GM23338 (cell line): ENCODE data around the gene SESN1. TPM values are rescaled to one million over a fixed set of nuclear protein-coding genes. Genes with fewer than 3 reads are reported as not detected.

Source experiments
- ATAC-seq: fragments of 200-7000 bp; cut with Tn5 transposase; 3 replicates; pipeline ENCODE4 v1.9.1; 2020
- DNase-seq: peaks from one replicate; pipeline ENCODE4 v3.0.0-alpha.2; 2015; ENCODE audit warnings: low spot score
- H2AFZ ChIP-seq: fragments of 200-600 bp; sonication (generic); 2 replicates; pipeline ENCODE4 v1.8.0; 2016; ENCODE audit warnings: antibody characterized with exemption, mild to moderate bottlenecking, moderate library complexity
- H3F3A ChIP-seq: fragments of 200-600 bp; sonication (generic); replicated peaks from 2 replicates; pipeline ENCODE4 v1.8.0; 2017; ENCODE audit warnings: antibody characterized with exemption, mixed run types, low read depth
- H3K27ac ChIP-seq: fragments of 200-600 bp; sonication (generic); 2 replicates; pipeline ENCODE4 v1.6.1; 2016; ENCODE audit warnings: low read depth
- H3K27me3 ChIP-seq: fragments of 200-600 bp; sonication (generic); 2 replicates; pipeline ENCODE4 v1.8.0; 2016; ENCODE audit warnings: mild to moderate bottlenecking, mixed run types, moderate library complexity; ENCODE audit not compliant: insufficient read depth
- H3K36me3 ChIP-seq: fragments of 200-600 bp; sonication (generic); 2 replicates; pipeline ENCODE4 v1.8.0; 2016; ENCODE audit warnings: mild to moderate bottlenecking; ENCODE audit not compliant: insufficient read depth
- H3K4me1 ChIP-seq: fragments of 200-600 bp; sonication (generic); 2 replicates; pipeline ENCODE4 v1.8.0; 2016; ENCODE audit warnings: mild to moderate bottlenecking, moderate library complexity; ENCODE audit not compliant: insufficient read depth
- H3K4me2 ChIP-seq: fragments of 200-600 bp; sonication (generic); 2 replicates; pipeline ENCODE4 v1.7.1; 2017; ENCODE audit warnings: mixed run types
- H3K4me3 ChIP-seq: fragments of 200-600 bp; sonication (generic); 2 replicates; pipeline ENCODE4 v1.6.1; 2016; ENCODE audit warnings: mixed run types
- H3K79me2 ChIP-seq: fragments of 200-600 bp; sonication (generic); replicated peaks from 2 replicates; pipeline ENCODE4 v1.8.0; 2017; ENCODE audit warnings: mild to moderate bottlenecking; ENCODE audit not compliant: insufficient read depth
- H3K9me2 ChIP-seq: fragments of 200-600 bp; sonication (generic); 2 replicates; pipeline ENCODE4 v1.8.0; 2017; ENCODE audit not compliant: insufficient read depth
- H4K20me1 ChIP-seq: fragments of 200-600 bp; sonication (generic); replicated peaks from 2 replicates; pipeline ENCODE4 v1.8.0; 2017; ENCODE audit warnings: mild to moderate bottlenecking; ENCODE audit not compliant: insufficient read depth
- H3K27ac Mint-ChIP-seq: 2 replicates; pipeline ENCODE4 v1.8.0; 2020; ENCODE audit warnings: inconsistent platforms, mild to moderate bottlenecking, moderate library complexity, mixed read lengths
- H3K27me3 Mint-ChIP-seq: 3 replicates; pipeline ENCODE4 v1.8.0; 2022; ENCODE audit warnings: low read depth, mild to moderate bottlenecking, moderate library complexity, mixed read lengths, inconsistent platforms; ENCODE audit not compliant: insufficient read depth, poor library complexity
- H3K36me3 Mint-ChIP-seq: 3 replicates; pipeline ENCODE4 v1.8.0; 2021; ENCODE audit warnings: low read depth, mild to moderate bottlenecking, inconsistent platforms, moderate library complexity, mixed read lengths
- H3K4me1 Mint-ChIP-seq: 3 replicates; pipeline ENCODE4 v1.8.0; 2020; ENCODE audit warnings: mild to moderate bottlenecking, inconsistent platforms, mixed read lengths
- H3K4me3 Mint-ChIP-seq: 3 replicates; pipeline ENCODE4 v1.8.0; 2021; ENCODE audit warnings: moderate library complexity, mild to moderate bottlenecking, inconsistent platforms, mixed read lengths
- H3K9me3 Mint-ChIP-seq: 3 replicates; pipeline ENCODE4 v1.8.0; 2020; ENCODE audit warnings: moderate library complexity, mild to moderate bottlenecking, inconsistent platforms, mixed read lengths
- CREB1 ChIP-seq: fragments of 250-450 bp; sonication (Bioruptor Pico); IDR thresholded peaks from 2 replicates; pipeline ENCODE4 v1.5.0; 2020; ENCODE audit warnings: low read depth, mild to moderate bottlenecking, moderate library complexity
- EZH2 ChIP-seq: fragments of 200-600 bp; sonication (generic); IDR thresholded peaks from one replicate; pipeline ENCODE4 v1.8.0; 2017; ENCODE audit warnings: antibody characterized with exemption, mild to moderate bottlenecking, low read depth; ENCODE audit not compliant: unreplicated experiment
- JUNB ChIP-seq: IDR thresholded peaks from one replicate; pipeline ENCODE4 v1.6.1; 2016; ENCODE audit warnings: antibody characterized with exemption; ENCODE audit not compliant: unreplicated experiment
- NANOG ChIP-seq: IDR thresholded peaks from 2 replicates; pipeline ENCODE4 v1.6.1; 2016; ENCODE audit warnings: antibody characterized with exemption, borderline replicate concordance
- POLR2AphosphoS5 ChIP-seq: IDR thresholded peaks from 2 replicates; pipeline ENCODE4 v1.6.1; 2016; ENCODE audit warnings: antibody characterized with exemption, low read depth
- REST ChIP-seq: IDR thresholded peaks from one replicate; pipeline ENCODE4 v1.6.1; 2018; ENCODE audit warnings: antibody characterized with exemption; ENCODE audit not compliant: unreplicated experiment
- STAT1 ChIP-seq: IDR thresholded peaks from one replicate; pipeline ENCODE4 v1.6.1; 2016; ENCODE audit warnings: antibody characterized with exemption; ENCODE audit not compliant: unreplicated experiment
- ZNF331 ChIP-seq: fragments of 250-450 bp; sonication (Bioruptor Pico); IDR thresholded peaks from 2 replicates; pipeline ENCODE4 v1.5.0; 2020; ENCODE audit warnings: low read depth, mild to moderate bottlenecking, moderate library complexity
- ZNF462 ChIP-seq: fragments of 250-450 bp; sonication (Bioruptor Pico); IDR thresholded peaks from 2 replicates; pipeline ENCODE4 v1.5.0; 2020; ENCODE audit warnings: mild to moderate bottlenecking, moderate library complexity
- polyA plus RNA-seq: library from polyadenylated mRNA; unstranded; fragments of >200 nt; fragmentation: Nextera tagmentation; extraction: Ambion mirVana; gene quantifications from 2 replicates; pipeline ENCODE4 v1.2.1, GENCODE V29; 2016
- total RNA-seq: library from RNA; depleted of rRNA; stranded (reverse); fragments of >200 nt; shearing (Covaris generic); gene quantifications from 2 replicates; pipeline ENCODE4 v1.2.3, GENCODE V29; 2014

The SESN1 gene
- total and polyA plus RNA-seq, 2 experiments from 2014 or later: 26.2 to 36.4 TPM

- Histone ChIP-seq H3F3A (no peaks in the 10 kb centered on the region), H3K4me2 (no peak overlapping the region), H3K36me3 (no peaks in the 10 kb centered on the region), H3K27me3 (no peaks in the 10 kb centered on the region), H2AFZ (peak overlapping the region; percentile 92), H3K4me1 (peaks cover 9% of the 10 kb centered on the region; the same call in 1 of the 2 replicates), H3K9me2 (no peaks in the 10 kb centered on the region), H3K27ac (no peak overlapping the region), H3K4me3 (no peak overlapping the region), H3K79me2 (no peaks in the 10 kb centered on the region), H4K20me1 (no peaks in the 10 kb centered on the region)
- Mint-ChIP-seq H3K9me3 (no peaks in the 10 kb centered on the region), H3K4me1 (peaks cover 16% of the 10 kb centered on the region), H3K27ac (no peak overlapping the region; the same call in 1 of the 2 replicates), H3K27me3 (no peaks in the 10 kb centered on the region), H3K36me3 (no peaks in the 10 kb centered on the region), H3K4me3 (no peak overlapping the region)
- no peak for TF ChIP-seq NANOG
- TF ChIP-seq EZH2: no peak
- TF ChIP-seq ZNF462 (CRISPR knock-in tag): no peak
- TF ChIP-seq ZNF331 (CRISPR knock-in tag): no peak
- no peak for TF ChIP-seq CREB1 (CRISPR knock-in tag)
- TF ChIP-seq STAT1: no peak
- no peak for TF ChIP-seq REST
- TF ChIP-seq JUNB: no peak
- no peak for TF ChIP-seq POLR2AphosphoS5
- peak; percentile 26 for DNase-seq
- peak; percentile 89 for ATAC-seq
Measured at GRCh38 chr6:108945681-108946159, 148.9 kb downstream of the SESN1 start.
